Cortex of kidney (tissue), 1 donor: ENCODE data around the gene AP1B1.

Experiments
- DNase-seq: peaks from one replicate; lab custom pipeline; 2025; lab: John Stamatoyannopoulos, UW

Gene AP1B1

DNA sequence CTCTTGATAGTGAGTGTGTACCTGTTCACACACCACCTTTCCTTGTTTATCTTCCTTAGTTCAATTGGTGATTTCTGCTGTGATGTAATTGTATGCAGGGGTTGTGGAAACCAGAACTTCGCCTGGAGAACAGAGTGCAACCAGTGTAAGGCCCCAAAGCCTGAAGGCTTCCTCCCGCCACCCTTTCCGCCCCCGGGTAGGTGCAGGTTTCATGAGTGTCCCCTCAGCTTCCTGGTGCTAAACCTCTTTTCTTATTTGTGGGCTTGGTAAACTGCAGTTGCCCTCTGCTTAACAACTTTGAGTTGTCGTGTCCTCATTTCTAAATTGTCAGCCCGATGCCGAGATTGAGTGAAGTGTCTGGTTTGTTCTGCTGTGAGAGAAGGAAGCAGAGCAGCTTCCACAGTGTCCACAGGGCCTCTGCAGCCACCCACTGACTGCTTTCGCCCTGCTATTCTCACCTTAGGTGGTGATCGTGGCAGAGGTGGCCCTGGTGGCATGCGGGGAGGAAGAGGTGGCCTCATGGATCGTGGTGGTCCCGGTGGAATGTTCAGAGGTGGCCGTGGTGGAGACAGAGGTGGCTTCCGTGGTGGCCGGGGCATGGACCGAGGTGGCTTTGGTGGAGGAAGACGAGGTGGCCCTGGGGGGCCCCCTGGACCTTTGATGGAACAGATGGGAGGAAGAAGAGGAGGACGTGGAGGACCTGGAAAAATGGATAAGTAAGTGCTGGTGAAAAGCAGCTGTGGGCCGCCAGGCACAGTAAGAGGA lies 89.1 kb downstream of the AP1B1 start:
- no peak for DNase-seq

DNA sequence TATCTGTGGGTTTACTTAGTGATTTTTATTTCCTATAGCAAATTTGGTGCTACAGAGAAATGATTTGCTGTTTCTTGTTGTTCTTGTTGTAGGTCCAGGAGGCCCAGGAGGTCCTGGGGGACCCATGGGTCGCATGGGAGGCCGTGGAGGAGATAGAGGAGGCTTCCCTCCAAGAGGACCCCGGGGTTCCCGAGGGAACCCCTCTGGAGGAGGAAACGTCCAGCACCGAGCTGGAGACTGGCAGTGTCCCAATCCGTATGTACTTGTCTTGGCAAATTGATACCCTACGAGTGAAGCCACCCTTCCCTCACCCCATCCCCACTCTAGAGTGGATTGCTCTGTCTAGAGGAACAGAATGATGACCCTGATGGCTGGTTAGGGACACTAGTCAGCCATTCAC lies 89.7 kb downstream of the AP1B1 start:
- DNase-seq: no peak

DNA sequence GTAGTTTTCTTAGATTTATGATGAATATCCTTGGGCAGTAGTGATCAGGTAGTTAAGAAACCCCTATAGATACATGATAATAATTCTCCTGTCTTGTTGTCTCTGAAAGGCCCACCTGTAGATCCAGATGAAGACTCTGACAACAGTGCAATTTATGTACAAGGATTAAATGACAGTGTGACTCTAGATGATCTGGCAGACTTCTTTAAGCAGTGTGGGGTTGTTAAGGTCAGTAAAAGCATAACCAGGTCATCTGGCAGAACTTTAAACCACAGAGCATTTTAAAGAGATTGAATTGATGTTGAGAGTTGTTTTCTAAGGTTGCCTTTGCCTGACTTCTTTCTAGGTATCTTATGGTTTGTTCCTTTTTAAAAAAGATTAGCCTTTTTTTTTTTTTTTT lies 96.0 kb downstream of the AP1B1 start:
- no peak for DNase-seq

DNA sequence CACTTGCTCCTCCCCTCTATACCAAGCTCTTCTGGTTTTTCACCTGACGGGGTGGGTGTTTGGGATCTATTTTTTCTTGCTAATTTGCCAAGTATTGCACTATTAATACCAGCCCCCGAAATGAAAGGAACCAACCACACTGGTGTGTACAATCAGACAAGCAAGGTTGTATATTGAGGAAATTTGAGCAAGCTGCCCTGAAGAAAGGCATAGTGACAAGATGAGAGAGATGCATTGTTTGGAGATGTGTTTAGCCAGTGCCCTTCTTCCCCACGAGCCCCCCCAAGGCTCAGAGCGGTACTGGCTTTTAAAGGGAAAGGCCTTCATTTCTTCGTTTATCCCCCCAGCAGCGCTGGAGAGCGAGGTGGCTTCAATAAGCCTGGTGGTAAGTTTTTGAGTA lies 97.2 kb downstream of the AP1B1 start:
- no peak for DNase-seq

DNA sequence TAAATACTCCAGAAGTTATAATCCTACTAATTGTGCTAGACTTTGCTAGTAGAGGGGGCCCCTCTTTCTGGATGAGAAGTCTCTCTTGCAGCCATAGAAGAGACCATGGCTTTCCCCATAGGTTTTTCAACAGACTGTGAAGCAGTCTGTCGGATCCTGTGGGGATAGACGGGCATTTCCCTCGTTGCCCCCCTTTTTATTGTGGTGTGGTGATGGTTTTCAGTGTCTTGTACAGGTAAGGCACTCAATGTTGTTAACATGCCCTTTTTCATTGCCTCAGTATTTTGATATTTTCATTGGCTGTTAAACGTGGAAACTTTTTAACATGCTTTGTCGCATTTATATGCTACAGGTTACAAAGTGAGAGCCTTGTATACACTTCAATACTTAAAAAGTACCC lies 98.3 kb downstream of the AP1B1 start:
- DNase-seq: no peak

DNA sequence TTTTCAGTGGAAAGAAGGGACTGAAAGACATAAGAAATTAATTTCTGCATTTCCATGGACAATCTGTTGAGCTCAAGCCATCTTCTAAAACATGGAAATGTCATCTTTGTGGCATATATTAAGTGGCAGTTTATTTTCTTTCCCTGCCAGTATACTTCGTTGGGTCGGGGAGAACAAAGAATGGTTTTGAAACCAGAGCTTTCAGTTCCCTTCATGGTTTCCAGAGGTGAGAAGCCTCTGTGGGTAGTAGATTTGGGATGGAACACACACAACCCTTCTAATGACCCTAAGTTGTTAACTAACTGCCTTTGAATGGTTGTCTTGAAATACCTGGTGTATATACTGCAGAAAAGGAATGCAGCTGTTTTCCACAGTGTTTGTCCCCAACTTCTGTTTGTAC lies 99.5 kb downstream of the AP1B1 start:
- DNase-seq: no peak

- DNase-seq: no peak
Measured at GRCh38 chr22:29284196-29284595, 104.2 kb downstream of the AP1B1 start.

GRCh38 chr22:29277927-29278326 lies 110.4 kb downstream of the AP1B1 start:
- no peak for DNase-seq
